Aorta (tissue), 5 donors: ENCODE measurements around the gene MRPL12. TPM values are rescaled to one million over a fixed set of nuclear protein-coding genes. Genes with fewer than 3 reads are reported as not detected.
A peak's percentile ranks its signal among the peaks of the same experiment; 100 is the strongest.

Experiments used
- ATAC-seq: fragments of 200-7000 bp; cut with Tn5 transposase; one replicate; pipeline ENCODE4 v1.9.1; 2022; ENCODE audit warnings: moderate library complexity; ENCODE audit not compliant: low FRiP score
- DNase-seq, 2 donors: peaks; one replicate each; pipeline ENCODE4 v3.0.0-alpha.2; 2020
- H3K27ac ChIP-seq, 2 donors: one replicate each; pipeline ENCODE4 v1.5.1; 2013; ENCODE audit warnings: low read length in 2 of 2, mild to moderate bottlenecking in 2 of 2, moderate library complexity in 2 of 2, control low read depth in 1 of 2, inconsistent platforms in 1 of 2, low read depth in 1 of 2
- H3K27me3 ChIP-seq, 2 donors: one replicate each; pipeline ENCODE4 v1.6.1; 2013; ENCODE audit warnings: control low read depth in 1 of 2, low read length in 1 of 2, mild to moderate bottlenecking in 1 of 2, moderate library complexity in 1 of 2; ENCODE audit not compliant: insufficient read depth in 2 of 2, control insufficient read depth in 1 of 2
- H3K36me3 ChIP-seq, 2 donors: one replicate each; pipeline ENCODE4 v1.6.1; 2013; ENCODE audit warnings: control low read depth in 1 of 2, low read length in 1 of 2, mild to moderate bottlenecking in 1 of 2; ENCODE audit not compliant: insufficient read depth in 2 of 2, control insufficient read depth in 1 of 2
- H3K4me1 ChIP-seq, 2 donors: one replicate each; pipeline ENCODE4 v1.6.1; 2013; ENCODE audit warnings: low read length in 2 of 2, control low read depth in 1 of 2, mild to moderate bottlenecking in 1 of 2, moderate library complexity in 1 of 2; ENCODE audit not compliant: insufficient read depth in 2 of 2, control insufficient read depth in 1 of 2
- H3K4me3 ChIP-seq, 2 donors: one replicate each; pipeline ENCODE4 v1.5.1; 2013; ENCODE audit warnings: low read length in 2 of 2, control low read depth in 1 of 2, mild to moderate bottlenecking in 1 of 2
- H3K9me3 ChIP-seq: one replicate; pipeline ENCODE4 v1.6.1; 2013; ENCODE audit warnings: mild to moderate bottlenecking, low read length; ENCODE audit not compliant: control insufficient read depth
- WGBS, 2 donors: extraction: QIAGEN DNeasy Blood & Tissue Kit; methylation state at CpG; one replicate each; pipeline ENCODE4 v1.1.7; 2013; 5-methylcytosine and 5-hydroxymethylcytosine counted together
- intact Hi-C, 2 donors: fragments of 100-400 bp; cut with DNase I; formaldehyde crosslinking; loops; one replicate each; pipeline versions ENCODE4 v1.14.2 to v1.15.0; 2022
- polyA plus RNA-seq, 2 donors: library from polyadenylated mRNA; stranded (reverse); fragments of 200-250 nt; gene quantifications; one replicate each; pipeline ENCODE4 v1.2.3, GENCODE V29; 2013
- total RNA-seq, 2 donors: library from RNA; stranded (reverse); fragmentation: NEBNext Ultra II Directional; extraction: Animal tissue kit (Norgen Biotek cat#: 25700); gene quantifications; one replicate each; pipeline ENCODE4 v1.2.1, GENCODE V29; 2021
- donor health status: healthy with polysubstance abuse.
- donor health status: Bipolar disorder and iron deficiency.
- donor health status: DM: no; HTN: no; CAD: no.
- donor health status: DM: no; HTN: no; CAD: no.
- donor health status: DM: yes; HTN: yes; CAD: no.

Gene MRPL12
- total and polyA plus RNA-seq, 4 donors: 21.1 to 57.7 (median 33.6) TPM

DNA sequence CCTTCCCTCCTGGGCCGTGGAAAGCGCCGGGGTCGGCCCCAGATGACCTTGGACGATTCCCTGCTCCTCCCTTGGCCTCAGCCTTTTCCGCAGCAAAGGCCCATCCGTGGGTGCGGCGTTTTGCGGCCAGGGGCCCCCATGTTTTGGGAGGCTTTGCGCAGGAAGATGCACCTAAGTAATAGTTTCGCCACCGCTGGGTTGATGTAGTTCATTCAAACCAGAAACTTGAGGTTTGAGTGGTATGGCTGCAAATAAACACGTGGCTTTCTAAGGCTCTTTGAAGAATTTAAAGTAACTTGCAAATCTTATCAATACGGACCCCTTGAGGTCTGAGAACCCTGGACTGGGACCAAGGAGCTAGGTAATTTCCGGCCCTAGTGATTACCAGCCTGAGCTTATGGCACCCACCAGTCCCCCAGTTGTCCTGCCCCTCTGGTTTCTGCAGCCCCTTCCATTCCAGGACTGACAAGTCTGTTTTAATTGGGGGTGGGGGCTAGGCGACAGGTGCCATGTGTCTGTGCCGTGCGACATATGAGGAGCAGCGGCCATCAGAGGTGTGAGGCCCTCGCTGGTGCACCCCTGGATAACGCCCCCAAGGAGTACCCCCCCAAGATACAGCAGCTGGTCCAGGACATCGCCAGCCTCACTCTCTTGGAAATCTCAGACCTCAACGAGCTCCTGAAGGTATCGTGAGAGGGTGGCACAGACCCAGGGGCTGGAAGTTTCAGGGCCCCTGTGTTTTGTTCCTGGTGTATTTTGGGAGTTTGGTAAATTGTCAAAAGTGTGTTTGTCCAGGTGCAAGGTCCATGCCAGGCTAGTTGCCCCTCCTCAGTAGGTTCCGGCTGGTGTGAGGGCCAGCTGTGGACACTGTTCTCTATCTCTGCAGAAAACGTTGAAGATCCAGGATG lies 834 bp downstream of the MRPL12 start:
- DNase-seq: no peak
- intact Hi-C loops: loop anchor here in 1 of 2 donors (2.0 kb wide), 1 partner anchor 37 kb away; the partner anchor contains the start of genes CCDC137 and OXLD1
- Histone ChIP-seq H3K4me1 (no peaks in the 10 kb centered on the region), H3K36me3 (no peaks in the 10 kb centered on the region), H3K27ac (no peak overlapping the region), H3K9me3 (no peaks in the 10 kb centered on the region), H3K27me3 (no peaks in the 10 kb centered on the region), H3K4me3 (peak overlapping the region; percentile 52 to 81)
- 31% methylated on average over 26 to 27 of the region's 27 CpGs for WGBS, 2 donors
- ATAC-seq: no peak

DNA sequence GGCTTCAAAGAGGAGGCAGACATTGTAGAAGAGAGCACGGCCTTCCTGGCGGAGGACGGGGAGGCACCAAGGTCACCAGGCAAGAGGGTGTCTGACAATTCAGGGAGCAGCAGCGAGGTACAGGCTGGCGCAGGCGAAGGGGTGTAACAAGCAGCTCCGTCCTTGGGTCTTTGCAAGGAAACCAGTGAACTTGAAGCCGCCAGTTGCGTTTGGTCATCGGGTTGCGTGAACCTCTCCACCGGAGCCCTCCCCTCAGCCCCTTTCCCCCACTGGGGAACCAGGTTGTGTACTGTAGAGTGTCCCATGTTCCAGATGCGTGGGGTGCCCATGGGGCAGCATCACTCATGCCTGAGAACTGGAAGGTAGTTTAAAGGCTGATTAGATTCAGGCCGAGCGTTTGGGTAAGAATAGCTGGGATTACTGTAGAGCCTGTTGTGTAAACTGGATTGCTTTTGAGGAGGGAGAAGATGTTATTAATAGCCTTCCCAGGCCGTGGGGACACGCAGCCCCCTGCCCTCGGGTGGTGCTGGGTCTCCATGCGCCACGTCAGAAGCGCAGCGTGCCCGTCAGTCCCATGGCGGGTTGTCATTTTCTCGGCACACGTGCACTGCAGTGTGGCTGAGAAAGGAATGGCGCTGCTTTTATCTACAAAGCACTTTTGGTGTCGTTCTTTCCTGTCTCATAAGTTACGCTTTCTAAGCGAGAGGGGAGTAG lies 2.5 kb downstream of the MRPL12 start:
- no peaks in the 10 kb centered on the region for H3K9me3 ChIP-seq
- intact Hi-C loops: no loop called here
- H3K36me3 ChIP-seq: no peaks in the 10 kb centered on the region
- no peak overlapping the region for H3K27ac ChIP-seq
- DNase-seq: no peak
- ATAC-seq: no peak
- H3K27me3 ChIP-seq: no peaks in the 10 kb centered on the region
- H3K4me3 ChIP-seq: no peak overlapping the region
- no peaks in the 10 kb centered on the region for H3K4me1 ChIP-seq
- WGBS, 2 donors: 91 to 94% methylated on average over 30 of the region's 30 CpGs

DNA sequence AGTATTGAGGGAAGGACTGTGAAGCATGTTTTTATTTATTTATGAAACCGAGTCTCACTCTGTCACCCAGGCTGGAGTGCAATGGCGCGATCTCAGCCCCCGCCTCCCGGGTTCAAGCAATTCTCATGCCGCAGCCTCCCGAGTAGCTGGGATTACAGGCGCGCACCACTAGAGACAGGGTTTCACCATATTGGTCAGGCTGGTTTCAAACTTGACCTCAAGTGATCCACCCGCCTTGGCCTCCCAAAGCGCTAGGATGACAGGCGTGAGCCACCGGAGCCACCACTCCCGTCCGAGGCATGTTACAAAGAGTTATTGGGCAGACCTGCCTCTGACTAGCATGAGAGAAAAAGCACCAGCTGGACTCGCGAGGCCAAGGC lies 3.1 kb downstream of the MRPL12 start:
- ATAC-seq (no peak), DNase-seq (no peak)
- Histone ChIP-seq H3K9me3 (no peaks in the 10 kb centered on the region), H3K4me1 (no peaks in the 10 kb centered on the region), H3K27me3 (no peaks in the 10 kb centered on the region), H3K36me3 (no peaks in the 10 kb centered on the region), H3K4me3 (no peak overlapping the region), H3K27ac (no peak overlapping the region)
- 94 to 95% methylated on average over 17 of the region's 17 CpGs for WGBS, 2 donors
- intact Hi-C loops: no loop called here

DNA sequence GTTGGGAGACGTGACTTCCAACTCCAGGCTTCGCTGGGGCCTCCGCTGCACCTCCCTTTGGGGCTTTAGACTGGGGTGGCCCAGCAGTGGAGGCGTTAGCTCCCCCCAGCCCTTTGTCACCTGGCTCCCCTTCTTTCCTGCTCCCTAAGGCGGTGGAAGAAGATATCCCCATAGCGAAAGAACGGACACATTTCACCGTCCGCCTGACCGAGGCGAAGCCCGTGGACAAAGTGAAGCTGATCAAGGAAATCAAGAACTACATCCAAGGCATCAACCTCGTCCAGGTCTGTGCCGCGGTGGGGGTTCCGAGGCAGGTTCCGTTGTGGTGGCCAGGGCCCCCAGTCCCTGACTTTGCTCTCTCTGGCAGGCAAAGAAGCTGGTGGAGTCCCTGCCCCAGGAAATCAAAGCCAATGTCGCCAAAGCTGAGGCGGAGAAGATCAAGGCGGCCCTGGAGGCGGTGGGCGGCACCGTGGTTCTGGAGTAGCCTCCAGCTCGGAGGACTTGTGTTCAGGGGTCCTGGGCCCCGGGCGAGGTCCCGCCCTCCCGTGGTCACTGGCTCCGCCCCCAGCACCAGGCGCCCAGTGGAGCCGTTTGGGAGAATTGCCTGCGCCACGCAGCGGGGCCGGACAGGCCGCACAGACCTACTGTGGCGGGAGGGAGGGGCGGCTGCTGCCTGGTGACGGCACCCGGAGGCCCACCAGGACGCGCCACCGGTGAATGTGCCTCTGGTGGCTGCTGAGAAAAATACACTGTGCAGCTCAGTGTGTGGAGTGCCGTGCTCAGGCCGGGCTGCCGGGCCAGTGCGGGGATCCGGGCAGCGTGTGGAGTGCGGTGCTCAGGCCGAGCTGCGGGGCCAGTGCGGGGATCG lies 3.8 kb downstream of the MRPL12 start:
- H3K27me3 ChIP-seq: no peaks in the 10 kb centered on the region
- H3K36me3 ChIP-seq: no peaks in the 10 kb centered on the region
- no peak for DNase-seq
- no peak overlapping the region for H3K27ac ChIP-seq
- ATAC-seq: no peak
- intact Hi-C loops: no loop called here
- WGBS, 2 donors: 91 to 92% methylated on average over 54 of the region's 54 CpGs
- no peak overlapping the region for H3K4me3 ChIP-seq
- no peaks in the 10 kb centered on the region for H3K9me3 ChIP-seq
- H3K4me1 ChIP-seq: no peaks in the 10 kb centered on the region

DNA sequence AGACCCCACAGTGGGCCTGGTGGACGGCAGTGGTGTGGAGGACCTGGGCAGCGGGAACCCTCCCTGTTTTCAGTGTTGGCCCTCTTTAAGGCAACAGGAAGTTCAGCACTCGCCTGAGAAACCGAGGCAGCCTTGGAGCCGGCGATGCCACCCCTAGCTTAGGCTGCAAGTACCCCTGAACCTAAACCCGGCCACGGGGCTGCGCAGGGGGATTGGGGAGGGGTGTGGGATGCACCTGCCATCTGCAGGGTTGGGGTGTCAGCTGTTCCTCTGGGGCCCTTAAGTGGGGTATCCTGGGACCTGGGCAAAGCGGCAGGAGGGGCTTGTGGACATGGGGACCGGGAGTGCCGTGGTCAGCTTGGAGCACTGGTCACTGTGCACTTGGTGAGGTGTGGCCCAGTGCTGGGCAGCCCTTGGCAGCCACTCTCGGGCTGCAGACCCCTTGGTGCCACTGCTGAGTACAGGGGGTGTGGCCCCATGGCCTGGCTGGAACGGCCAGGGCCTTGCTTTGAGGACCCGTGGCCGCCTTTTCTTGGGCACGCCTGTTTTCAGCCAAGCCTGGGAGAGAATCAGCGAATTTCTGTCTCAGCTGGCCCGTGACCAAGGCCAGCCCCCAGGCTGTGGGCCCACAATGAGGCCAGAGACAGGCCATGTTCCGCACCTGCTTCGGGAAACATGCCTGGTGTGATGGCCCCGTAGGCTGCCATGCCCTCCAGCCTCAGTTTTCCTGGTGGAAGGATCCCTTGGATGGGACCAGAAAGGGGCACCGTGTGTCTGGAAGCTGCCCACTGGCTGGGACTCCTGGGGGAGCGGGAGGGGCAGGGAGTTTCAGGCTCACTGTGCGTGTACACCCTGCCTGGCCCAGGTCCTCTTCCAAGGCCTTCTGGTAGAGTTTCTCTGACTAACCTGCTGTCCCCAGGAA lies 4.8 kb downstream of the MRPL12 start:
- intact Hi-C loops: no loop called here
- Histone ChIP-seq H3K9me3 (no peaks in the 10 kb centered on the region), H3K4me3 (no peak overlapping the region), H3K36me3 (no peaks in the 10 kb centered on the region), H3K4me1 (no peaks in the 10 kb centered on the region), H3K27me3 (no peaks in the 10 kb centered on the region), H3K27ac (no peak overlapping the region)
- ATAC-seq: no peak
- no peak for DNase-seq
- WGBS, 2 donors: 79 to 89% methylated on average over 25 of the region's 25 CpGs

DNA sequence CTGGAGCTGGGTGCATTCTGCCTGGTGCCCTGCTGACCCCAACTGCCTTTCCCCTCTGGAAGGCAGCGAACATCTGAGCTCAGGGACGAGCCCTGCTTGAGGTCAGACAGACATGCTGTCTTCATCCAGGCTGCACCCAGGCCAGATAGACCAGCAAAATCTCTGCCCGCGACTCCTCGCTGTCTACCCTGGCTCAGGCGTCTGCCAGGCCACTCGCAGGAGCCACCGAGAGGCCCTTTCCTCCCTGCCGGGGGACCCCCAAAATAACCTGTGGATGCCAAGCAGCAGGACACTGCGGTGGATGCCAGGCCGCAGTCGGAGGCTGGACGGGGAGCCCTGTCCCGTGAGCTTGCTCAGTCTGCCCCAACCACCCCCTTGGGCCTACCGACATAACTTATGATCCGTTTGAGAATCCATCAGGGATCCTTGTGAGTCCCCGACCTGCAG lies 5.6 kb downstream of the MRPL12 start:
- intact Hi-C loops: no loop called here
- Histone ChIP-seq H3K4me3 (no peak overlapping the region), H3K27me3 (no peaks in the 10 kb centered on the region), H3K36me3 (no peaks in the 10 kb centered on the region), H3K4me1 (no peaks in the 10 kb centered on the region), H3K9me3 (no peaks in the 10 kb centered on the region), H3K27ac (no peak overlapping the region)
- no peak for ATAC-seq
- WGBS, 2 donors: 84 to 85% methylated on average over 17 of the region's 17 CpGs
- no peak for DNase-seq

DNA sequence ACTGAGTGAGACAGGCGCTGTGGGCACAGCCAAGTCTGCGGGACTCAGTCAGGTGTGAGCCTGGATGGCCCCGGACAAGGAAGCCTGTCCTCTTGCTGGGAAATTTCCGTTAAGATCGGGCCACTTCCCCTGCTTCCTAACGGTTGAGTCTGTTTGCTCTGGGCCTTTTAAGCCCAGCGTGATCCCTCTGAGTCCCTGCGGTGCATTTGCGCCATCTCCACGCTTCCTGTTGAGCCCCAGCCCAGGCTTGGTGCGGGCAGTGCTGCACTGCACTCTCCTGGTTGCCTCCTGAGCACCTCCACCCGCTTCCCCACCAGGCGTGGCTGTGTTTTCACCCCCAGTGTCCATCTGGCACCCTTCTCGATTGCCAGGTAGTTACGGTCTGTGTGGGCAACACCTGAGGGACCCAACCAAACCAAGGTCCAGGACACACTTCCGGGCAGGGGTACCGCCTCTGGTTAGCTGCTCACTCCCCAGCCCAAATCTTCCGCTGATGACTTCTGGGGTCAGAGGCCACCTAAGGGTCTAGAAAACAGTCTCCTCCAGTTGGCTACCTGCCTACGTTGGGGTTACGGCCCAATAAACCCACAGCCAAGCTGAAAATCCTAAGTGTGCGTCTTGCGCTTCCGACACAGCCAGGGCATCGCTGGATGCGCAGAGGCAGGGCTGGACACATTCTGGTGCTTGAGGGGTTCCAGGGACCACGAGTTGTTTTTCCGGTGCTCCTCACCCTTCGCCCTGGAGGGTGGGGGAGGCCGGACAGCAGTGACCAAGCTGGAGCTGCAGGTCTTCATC lies 7.5 kb downstream of the MRPL12 start:
- Histone ChIP-seq H3K36me3 (no peaks in the 10 kb centered on the region), H3K27me3 (no peaks in the 10 kb centered on the region), H3K27ac (no peak overlapping the region), H3K4me1 (no peaks in the 10 kb centered on the region), H3K4me3 (no peak overlapping the region), H3K9me3 (no peaks in the 10 kb centered on the region)
- DNase-seq: no peak
- intact Hi-C loops: no loop called here
- 8 to 13% methylated on average over 29 of the region's 29 CpGs for WGBS, 2 donors
- ATAC-seq: no peak
